H1 (cell line): ENCODE data around the gene NFX1. TPM values are rescaled to one million over a fixed set of nuclear protein-coding genes. Genes with fewer than 3 reads are reported as not detected.

Source experiments
- CTCF ChIA-PET: fragments of 300-600 bp; sonication (Branson Sonifier 250); formaldehyde crosslinking; loops from one replicate; lab custom pipeline; 2021; ENCODE audit not compliant: partially characterized antibody; lab: Charles Lee
- POLR2A ChIA-PET: fragments of 300-600 bp; sonication (Branson Sonifier 250); formaldehyde crosslinking; loops from one replicate; lab custom pipeline; 2021; ENCODE audit warnings: inconsistent platforms; ENCODE audit not compliant: partially characterized antibody; lab: Charles Lee
- DNase-seq, 2 experiments: peaks; one replicate each; pipeline versions ENCODE4 v3.0.0 to v3.0.0-alpha.2; 2010 to 2022; ENCODE audit warnings: low spot score in 2 of 2, low read depth in 1 of 2, mixed read lengths in 1 of 2
- FAIRE-seq: peaks from 2 replicates; lab custom pipeline; 2011; peaks lifted over from hg19 to GRCh38; lab: Jason Lieb, UNC
- H2AFZ ChIP-seq: 2 replicates; pipeline ENCODE4 v1.8.1; 2012; ENCODE audit warnings: low read length, inconsistent platforms
- H2AK5ac ChIP-seq: 2 replicates; pipeline ENCODE4 v1.6.1; 2013; ENCODE audit warnings: low read depth, low read length
- H2BK120ac ChIP-seq: replicated peaks from 2 replicates; pipeline ENCODE3; 2013; ENCODE audit warnings: low read depth, low read length, inconsistent platforms
- H2BK12ac ChIP-seq: 2 replicates; pipeline ENCODE4 v1.6.1; 2013; ENCODE audit warnings: low read depth, low read length
- H2BK15ac ChIP-seq: 2 replicates; pipeline ENCODE4 v1.6.1; 2013; ENCODE audit warnings: low read length
- H2BK20ac ChIP-seq: 2 replicates; pipeline ENCODE4 v1.6.1; 2013; ENCODE audit warnings: low read length
- H2BK5ac ChIP-seq: 2 replicates; pipeline ENCODE4 v1.6.1; 2013; ENCODE audit warnings: low read depth, low read length
- H3K14ac ChIP-seq: 2 replicates; pipeline ENCODE4 v1.6.1; 2013; ENCODE audit warnings: inconsistent platforms; ENCODE audit not compliant: insufficient read length
- H3K18ac ChIP-seq: 2 replicates; pipeline ENCODE4 v1.6.1; 2013; ENCODE audit warnings: low read length; ENCODE audit errors: extremely low read depth
- H3K23ac ChIP-seq: 2 replicates; pipeline ENCODE4 v1.6.1; 2013; ENCODE audit warnings: inconsistent platforms; ENCODE audit not compliant: insufficient read length
- H3K23me2 ChIP-seq: 2 replicates; pipeline ENCODE4 v1.6.1; 2013; ENCODE audit warnings: low read depth, low read length
- H3K27ac ChIP-seq: 2 replicates; pipeline ENCODE4 v1.6.1; 2011; ENCODE audit warnings: low read depth, low read length, inconsistent platforms
- H3K27me3 ChIP-seq, 4 experiments: replicated peaks in 1 of 4; 1 replicate in 1 of 4; 2 replicates in 3 of 4; pipeline versions ENCODE4 v1.6.1 to v1.8.1; 2011 to 2013; ENCODE audit warnings: low read length in 3 of 4, mild to moderate bottlenecking in 3 of 4, inconsistent platforms in 2 of 4, mixed read lengths in 2 of 4, moderate library complexity in 1 of 4; ENCODE audit not compliant: control insufficient read depth in 3 of 4, insufficient read depth in 3 of 4; ENCODE audit errors: extremely low read depth in 1 of 4
- H3K36me3 ChIP-seq, 4 experiments: 2 replicates each; pipeline versions ENCODE4 v1.6.1 to v1.8.1; 2011 to 2013; ENCODE audit warnings: mild to moderate bottlenecking in 4 of 4, low read length in 3 of 4, moderate library complexity in 2 of 4, control low read depth in 1 of 4, inconsistent platforms in 1 of 4; ENCODE audit not compliant: insufficient read depth in 4 of 4, control insufficient read depth in 2 of 4
- H3K4ac ChIP-seq: replicated peaks from 2 replicates; pipeline ENCODE3; 2013; ENCODE audit warnings: low read length, low read depth, mixed read lengths, inconsistent platforms; ENCODE audit not compliant: insufficient read length
- H3K4me1 ChIP-seq, 4 experiments: replicated peaks in 1 of 4; 1 replicate in 1 of 4; 2 replicates in 3 of 4; pipeline versions ENCODE4 v1.6.1 to v1.8.1; 2011 to 2013; ENCODE audit warnings: low read length in 3 of 4, inconsistent platforms in 2 of 4, mixed read lengths in 1 of 4; ENCODE audit not compliant: insufficient read depth in 4 of 4, control insufficient read depth in 3 of 4
- H3K4me2 ChIP-seq, 2 experiments: 2 replicates each; pipeline versions ENCODE4 v1.6.1 to v1.8.1; 2011 to 2013; ENCODE audit warnings: low read depth in 2 of 2, low read length in 2 of 2, control low read depth in 1 of 2, inconsistent platforms in 1 of 2, mild to moderate bottlenecking in 1 of 2; ENCODE audit not compliant: insufficient read depth in 1 of 2
- H3K4me3 ChIP-seq, 4 experiments: fragments of 200-600, 300-600 bp in 1 of 4; sonication (generic), shearing (Covaris generic), sonication (Bioruptor Twin) in 1 of 4; 2 replicates each; pipeline versions ENCODE4 v1.5.1 to v1.8.1; 2011 to 2016; ENCODE audit warnings: low read length in 4 of 4, low read depth in 3 of 4, control low read depth in 2 of 4, inconsistent platforms in 2 of 4, mild to moderate bottlenecking in 2 of 4, mixed read lengths in 1 of 4, moderate library complexity in 1 of 4; ENCODE audit not compliant: insufficient read depth in 2 of 4; ENCODE audit errors: extremely low read depth in 1 of 4
- H3K56ac ChIP-seq: replicated peaks from 2 replicates; pipeline ENCODE3; 2013; ENCODE audit warnings: low read depth, mild to moderate bottlenecking, mixed read lengths, low read length, inconsistent platforms; ENCODE audit not compliant: insufficient read length
- H3K79me1 ChIP-seq: 2 replicates; pipeline ENCODE4 v1.6.1; 2013; ENCODE audit warnings: low read depth, low read length, control low read depth
- H3K79me2 ChIP-seq, 2 experiments: 2 replicates each; pipeline versions ENCODE4 v1.6.1 to v1.8.1; 2012 to 2013; ENCODE audit warnings: low read length in 2 of 2, mild to moderate bottlenecking in 2 of 2, inconsistent platforms in 1 of 2; ENCODE audit not compliant: insufficient read depth in 2 of 2, control insufficient read depth in 1 of 2
- H3K9ac ChIP-seq, 4 experiments: replicated peaks in 1 of 4; 1 replicate in 1 of 4; 2 replicates in 3 of 4; pipeline versions ENCODE4 v1.6.1 to v1.8.1; 2011 to 2013; ENCODE audit warnings: low read depth in 3 of 4, low read length in 3 of 4, control low read depth in 2 of 4, mild to moderate bottlenecking in 2 of 4, moderate library complexity in 2 of 4, inconsistent platforms in 1 of 4; ENCODE audit errors: extremely low read depth in 1 of 4
- H3K9me3 ChIP-seq, 2 experiments: 2 replicates each; pipeline versions ENCODE4 v1.6.1 to v1.8.1; 2012 to 2013; ENCODE audit warnings: mild to moderate bottlenecking in 2 of 2, moderate library complexity in 2 of 2, control low read depth in 1 of 2, inconsistent platforms in 1 of 2, low read depth in 1 of 2, low read length in 1 of 2, mixed read lengths in 1 of 2; ENCODE audit not compliant: insufficient read depth in 2 of 2
- H4K20me1 ChIP-seq, 2 experiments: replicated peaks in 1 of 2; 2 replicates each; pipeline versions ENCODE3 to v1.8.1; 2011 to 2013; ENCODE audit warnings: inconsistent platforms in 2 of 2, low read length in 2 of 2, mild to moderate bottlenecking in 1 of 2; ENCODE audit not compliant: insufficient read depth in 2 of 2, control insufficient read depth in 1 of 2
- H4K5ac ChIP-seq: 2 replicates; pipeline ENCODE4 v1.6.1; 2013; ENCODE audit warnings: low read length, low read depth, mixed read lengths, inconsistent platforms; ENCODE audit not compliant: insufficient read length
- H4K8ac ChIP-seq: 2 replicates; pipeline ENCODE4 v1.8.0; 2013; ENCODE audit warnings: mild to moderate bottlenecking, moderate library complexity, low read length, inconsistent platforms; ENCODE audit not compliant: insufficient read depth; ENCODE audit errors: extremely low read depth
- H4K91ac ChIP-seq: replicated peaks from 2 replicates; pipeline ENCODE3; 2013; ENCODE audit warnings: low read length, mixed read lengths, inconsistent platforms; ENCODE audit not compliant: insufficient read length
- CBX8 ChIP-seq: fragments of 300-800, 300-1000 bp; sonication (generic); IDR thresholded peaks from 2 replicates; pipeline ENCODE4 v1.7.1; 2016; ENCODE audit warnings: low read depth, low read length, borderline replicate concordance
- SP2 ChIP-seq: IDR thresholded peaks from 2 replicates; pipeline ENCODE4 v1.6.1; 2012; ENCODE audit warnings: mild to moderate bottlenecking, low read length, inconsistent platforms
- WGBS, 2 experiments: shearing (Covaris generic) in 1 of 2; methylation state at CpG; one replicate each; pipeline versions ENCODE4 v1.1.6 to v1.1.7; 2013 to 2015; ENCODE audit warnings: low lambda C conversion rate in 2 of 2, mixed read lengths in 2 of 2, inconsistent platforms in 1 of 2, low coverage in 1 of 2, missing lambda C conversion rate in 1 of 2; ENCODE audit not compliant: insufficient replicate concordance in 2 of 2, insufficient coverage in 1 of 2, insufficient read length in 1 of 2; ENCODE audit errors: extremely low coverage in 1 of 2, missing lambda C conversion rate in 1 of 2; 5-methylcytosine and 5-hydroxymethylcytosine counted together
- polyA plus RNA-seq, 7 experiments: library from polyadenylated mRNA; depleted of rRNA in 3 of 7; stranded (reverse) in 5 of 7; unstranded in 2 of 7; fragments of >200 nt in 5 of 7; fragments of 200-250 nt in 2 of 7; gene quantifications; 1 replicate in 5 of 7; 2 replicates in 1 of 7; 4 replicates in 1 of 7; pipeline versions ENCODE4 v1.2.1 to v1.2.3, GENCODE V29; 2011 to 2013; ENCODE audit warnings: missing spikeins in 2 of 7, mixed read lengths in 2 of 7
- total RNA-seq: library from RNA; stranded (reverse); fragmentation: NEBNext Ultra II Directional; extraction: Animal tissue kit (Norgen Biotek cat#: 25700); gene quantifications from 2 replicates; pipeline ENCODE4 v1.2.1, GENCODE V29; 2021

NFX1 gene
- total and polyA plus RNA-seq, 2 of the 8 experiments (the other 6 are each of a cell fraction or from before 2014, with no cell fraction given): 19.4 to 28.4 TPM

DNA sequence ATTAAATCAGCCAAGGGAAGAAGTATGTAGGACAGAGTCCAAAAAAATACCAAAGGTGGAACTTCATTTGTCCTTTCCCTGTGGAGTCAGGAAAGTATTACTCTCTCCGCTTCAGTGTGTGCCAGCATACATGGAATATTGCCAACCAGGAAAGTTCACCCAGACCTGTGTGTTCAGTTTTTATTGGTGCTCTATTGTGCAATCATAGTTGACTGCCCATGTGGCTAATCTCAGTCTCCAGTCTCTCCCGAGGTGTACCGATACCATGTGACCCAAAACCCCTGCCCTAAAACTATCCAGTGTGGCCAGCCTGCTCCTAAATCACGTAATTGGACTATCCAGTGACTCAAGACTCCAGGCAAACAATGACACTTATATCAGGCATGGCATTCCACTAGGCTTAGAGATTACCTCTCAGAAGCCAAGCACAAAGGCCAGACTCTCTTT, 38.8 kb downstream of the NFX1 start:
- Histone ChIP-seq H4K91ac (no peak overlapping the region), H3K4ac (no peak overlapping the region), H2BK5ac (no peak overlapping the region), H3K14ac (no peak overlapping the region), H3K36me3 (peaks cover 10 to 34% (median 22%) of the 10 kb centered on the region in 4 experiments), H3K27ac (no peak overlapping the region), H2BK15ac (no peak overlapping the region), H3K79me2 (no peaks in the 10 kb centered on the region), H4K8ac (no peak overlapping the region), H2AK5ac (no peak overlapping the region), H3K18ac (no peak overlapping the region), H3K9ac (no peak overlapping the region), H3K4me2 (no peak overlapping the region), H2BK20ac (no peak overlapping the region), H3K23me2 (no peaks in the 10 kb centered on the region), H3K23ac (no peak overlapping the region), H2AFZ (no peak overlapping the region), H4K20me1 (peaks cover 0 to 1% of the 10 kb centered on the region in 2 experiments), H2BK120ac (no peak overlapping the region), H3K79me1 (no peaks in the 10 kb centered on the region), H3K4me3 (no peak overlapping the region), H3K4me1 (no peaks in the 10 kb centered on the region), H2BK12ac (no peak overlapping the region), H3K27me3 (no peaks in the 10 kb centered on the region), H4K5ac (no peak overlapping the region), H3K56ac (no peak overlapping the region), H3K9me3 (no peaks in the 10 kb centered on the region)
- ChIA-PET CTCF (no interaction called here), POLR2A (no interaction called here)
- DNase-seq (no peak), FAIRE-seq (no peak)
- TF ChIP-seq CBX8 (no peak), SP2 (no peak)
- 96% methylated on average over 4 of the region's 4 CpGs; no CpG with 5 or more reads in 1 of the 2 experiments for WGBS, 2 experiments
